WTC11 (cell line): Measurements from ENCODE around the gene SNAPC1. TPM values are rescaled to one million over a fixed set of nuclear protein-coding genes. Genes with fewer than 3 reads are reported as not detected.

Experiments used
- ATAC-seq: fragments of 200-7000 bp; cut with Tn5 transposase; 2 replicates; pipeline ENCODE4 v1.10.0; 2021; ENCODE audit warnings: mild to moderate bottlenecking, moderate library complexity
- CTCF ChIA-PET: fragments of 300-600 bp; sonication (Branson Sonifier 250); formaldehyde crosslinking; loops from one replicate; lab custom pipeline; 2021; ENCODE audit warnings: antibody characterized with exemption; lab: Charles Lee
- POLR2A ChIA-PET: fragments of 350-600 bp; sonication (Branson Sonifier 250); formaldehyde crosslinking; loops from one replicate; lab custom pipeline; 2021; ENCODE audit warnings: antibody characterized with exemption; lab: Charles Lee
- DNase-seq: peaks from one replicate; pipeline ENCODE4 v3.0.0; 2021; ENCODE audit warnings: low spot score
- H3K27ac Mint-ChIP-seq: 2 replicates; pipeline ENCODE4 v1.8.0; 2021; ENCODE audit warnings: mixed read lengths
- H3K27me3 Mint-ChIP-seq: 2 replicates; pipeline ENCODE4 v1.8.0; 2021; ENCODE audit warnings: low read depth, mild to moderate bottlenecking, moderate library complexity, mixed read lengths
- H3K36me3 Mint-ChIP-seq: 2 replicates; pipeline ENCODE4 v1.8.0; 2021; ENCODE audit warnings: mixed read lengths
- H3K4me1 Mint-ChIP-seq: 2 replicates; pipeline ENCODE4 v1.8.0; 2022; ENCODE audit warnings: mixed read lengths
- H3K4me3 Mint-ChIP-seq: 2 replicates; pipeline ENCODE4 v1.8.0; 2021; ENCODE audit warnings: mild to moderate bottlenecking, moderate library complexity, mixed read lengths
- H3K9me3 Mint-ChIP-seq: 2 replicates; pipeline ENCODE4 v1.8.0; 2021; ENCODE audit warnings: mixed read lengths
- ARID4B ChIP-seq: sonication (generic); formaldehyde crosslinking; IDR thresholded peaks from 2 replicates; pipeline ENCODE4 v1.8.0; 2023; ENCODE audit warnings: missing genetic modification reagents, mild to moderate bottlenecking, borderline replicate concordance
- E2F1 ChIP-seq: sonication (generic); formaldehyde crosslinking; IDR thresholded peaks from 2 replicates; pipeline ENCODE4 v1.8.0; 2022; ENCODE audit warnings: mild to moderate bottlenecking, missing genetic modification reagents
- ERG ChIP-seq: fragments of 250-450 bp; sonication (Bioruptor Pico); IDR thresholded peaks from 2 replicates; pipeline ENCODE4 v1.8.0; 2021; ENCODE audit warnings: mild to moderate bottlenecking
- ETV6 ChIP-seq: sonication (generic); formaldehyde crosslinking; IDR thresholded peaks from 2 replicates; pipeline ENCODE4 v1.8.1; 2022; ENCODE audit warnings: mild to moderate bottlenecking, missing genetic modification reagents
- GABPB1 ChIP-seq: sonication (generic); formaldehyde crosslinking; IDR thresholded peaks from 2 replicates; pipeline ENCODE4 v1.8.1; 2023; ENCODE audit warnings: mild to moderate bottlenecking, missing genetic modification reagents
- GTF2I ChIP-seq: fragments of 250-450 bp; sonication (Bioruptor Pico); conservative IDR thresholded peaks from 2 replicates; pipeline ENCODE4 v1.4.0; 2021; ENCODE audit warnings: mild to moderate bottlenecking
- MLX ChIP-seq: sonication (generic); formaldehyde crosslinking; IDR thresholded peaks from 2 replicates; pipeline ENCODE4 v1.8.1; 2023; ENCODE audit warnings: mild to moderate bottlenecking, missing genetic modification reagents, moderate library complexity
- OVOL2 ChIP-seq: fragments of 250-450 bp; sonication (Bioruptor Pico); IDR thresholded peaks from 2 replicates; pipeline ENCODE4 v1.9.0; 2021; ENCODE audit warnings: mild to moderate bottlenecking, borderline replicate concordance
- PRRX2 ChIP-seq: fragments of 250-450 bp; sonication (Bioruptor Pico); IDR thresholded peaks from 2 replicates; pipeline ENCODE4 v1.8.0; 2021; ENCODE audit warnings: mild to moderate bottlenecking
- TEAD1 ChIP-seq: sonication (generic); formaldehyde crosslinking; IDR thresholded peaks from 2 replicates; pipeline ENCODE4 v1.8.0; 2022; ENCODE audit warnings: mild to moderate bottlenecking, missing genetic modification reagents
- ZNF219 ChIP-seq: sonication (generic); formaldehyde crosslinking; IDR thresholded peaks from 2 replicates; pipeline ENCODE4 v1.8.0; 2023; ENCODE audit warnings: missing genetic modification reagents, mild to moderate bottlenecking, borderline replicate concordance
- ZNF512 ChIP-seq: sonication (generic); formaldehyde crosslinking; IDR thresholded peaks from 2 replicates; pipeline ENCODE4 v1.8.1; 2022; ENCODE audit warnings: missing genetic modification reagents, borderline replicate concordance
- total RNA-seq: library from RNA; stranded (reverse); gene quantifications from 3 replicates; pipeline ENCODE4 v1.2.3, GENCODE V29; 2021

The SNAPC1 gene
- total RNA-seq, 1 experiment from 2014 or later: 9.5 TPM

- TF ChIP-seq ETV6 (CRISPR knock-in tag) (no peak), ARID4B (CRISPR knock-in tag) (no peak), MLX (CRISPR knock-in tag) (no peak), ERG (CRISPR knock-in tag) (no peak), GABPB1 (CRISPR knock-in tag) (no peak)
- TF ChIP-seq, all 79 proteins: peak for 0
These were observed 663 bp upstream of the SNAPC1 start (continued) for GRCh38 chr14:61761557-61761956.

- Mint-ChIP-seq H3K9me3 (no peaks in the 10 kb centered on the region), H3K27me3 (no peaks in the 10 kb centered on the region), H3K4me1 (peaks cover 39% of the 10 kb centered on the region), H3K4me3 (peak overlapping the region; percentile 99), H3K27ac (peak overlapping the region; percentile 2; the same call in 1 of the 2 replicates), H3K36me3 (peaks cover 22% of the 10 kb centered on the region)
- TF ChIP-seq OVOL2 (CRISPR knock-in tag) (no peak), E2F1 (CRISPR knock-in tag) (no peak), ARID4B (CRISPR knock-in tag) (no peak), PRRX2 (CRISPR knock-in tag) (no peak), ZNF512 (CRISPR knock-in tag) (no peak), TEAD1 (no peak), GTF2I (CRISPR knock-in tag) (no peak), ZNF219 (no peak)
- POLR2A ChIA-PET: interaction anchor here (0.6 to 1.3 kb wide), 3 partner anchors 14 to 1258 kb away, joined by 3 to 9 read pairs (median 5); partner anchors contain the start of gene HIF1A
- CTCF ChIA-PET: interaction anchor here (0.6 to 2.9 kb wide), 2 partner anchors 73 to 127 kb away, joined by 3 to 10 read pairs; no protein-coding TSS in a partner anchor
- ATAC-seq (no peak), DNase-seq (no peak)
These were observed 2.3 kb downstream of the SNAPC1 start for GRCh38 chr14:61764342-61765122.
